Activated B cell treated with CpG ODN at 0.5 μM for 24 hours (primary cell): ENCODE results near the gene SIGLEC9. TPM values are rescaled to one million over a fixed set of nuclear protein-coding genes. Genes with fewer than 3 reads are reported as not detected.

Source experiments
- ATAC-seq: fragments of 200-7000 bp; cut with Tn5 transposase; one replicate; pipeline ENCODE4 v1.10.0; 2021; ENCODE audit warnings: low read depth, mild to moderate bottlenecking, moderate library complexity
- CTCF ChIA-PET: fragments of 350-600 bp; sonication (Branson Sonifier 250); formaldehyde crosslinking; loops from one replicate; lab custom pipeline; 2021; ENCODE audit warnings: antibody characterized with exemption; lab: Charles Lee
- POLR2A ChIA-PET: fragments of 350-600 bp; sonication (Branson Sonifier 250); formaldehyde crosslinking; loops from one replicate; lab custom pipeline; 2021; ENCODE audit warnings: antibody characterized with exemption; lab: Charles Lee
- DNase-seq: peaks from one replicate; pipeline ENCODE4 v3.0.0; 2022
- H3K27ac Mint-ChIP-seq: one replicate; pipeline ENCODE4 v1.8.0; 2020; ENCODE audit warnings: mixed read lengths
- H3K27me3 Mint-ChIP-seq: one replicate; pipeline ENCODE4 v1.8.0; 2021; ENCODE audit warnings: mixed read lengths
- H3K36me3 Mint-ChIP-seq: one replicate; pipeline ENCODE4 v1.8.0; 2021; ENCODE audit warnings: low read depth, mixed read lengths
- H3K4me1 Mint-ChIP-seq: one replicate; pipeline ENCODE4 v1.8.0; 2021; ENCODE audit warnings: mixed read lengths
- H3K4me3 Mint-ChIP-seq: one replicate; pipeline ENCODE4 v1.8.0; 2020; ENCODE audit warnings: mild to moderate bottlenecking, mixed read lengths
- H3K9me3 Mint-ChIP-seq: one replicate; pipeline ENCODE4 v1.8.0; 2020; ENCODE audit warnings: mixed read lengths
- CTCF ChIP-seq: fragments of 200-600 bp; IDR thresholded peaks from one replicate; pipeline ENCODE4 v1.8.0; 2022; ENCODE audit warnings: antibody characterized with exemption, mild to moderate bottlenecking
- intact Hi-C: fragments of 100-400 bp; cut with micrococcal nuclease; formaldehyde crosslinking; loops from one replicate; pipeline ENCODE4 v1.15.1; 2024
- total RNA-seq: library from RNA; stranded (reverse); gene quantifications from 2 replicates; pipeline ENCODE4 v1.2.3, GENCODE V29; 2022

The SIGLEC9 gene
- total RNA-seq, 1 donor from 2014 or later, result 0.29 TPM

DNA sequence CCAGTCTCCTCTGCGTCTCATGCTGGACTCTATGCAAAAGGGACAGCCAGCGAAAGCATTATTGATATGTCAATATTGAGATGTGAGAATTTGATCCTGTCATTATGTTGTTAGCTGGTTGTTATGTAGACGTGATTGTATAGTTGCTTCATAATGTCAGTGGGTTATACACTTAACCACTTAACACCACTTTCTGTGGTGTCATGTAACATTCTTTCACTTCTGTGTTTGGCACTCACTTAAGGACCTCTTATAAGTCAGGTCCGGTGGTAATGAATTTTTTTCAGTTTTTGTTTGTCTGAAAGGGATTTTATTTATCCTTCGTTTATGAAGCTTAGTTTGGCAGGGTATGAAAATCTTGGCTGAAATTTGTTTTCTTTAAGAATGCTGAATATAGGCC is 10.3 kb downstream of the SIGLEC9 start:
- no peak for TF ChIP-seq CTCF
- intact Hi-C loops, result no loop called here
- H3K4me3 Mint-ChIP-seq, result no peak overlapping the region
- peaks cover 3% of the 10 kb centered on the region for H3K9me3 Mint-ChIP-seq
- no peak for DNase-seq
- ChIA-PET POLR2A (no interaction called here), CTCF (no interaction called here)
- H3K36me3 Mint-ChIP-seq, result no peaks in the 10 kb centered on the region
- H3K27me3 Mint-ChIP-seq, result peaks cover 44% of the 10 kb centered on the region
- H3K4me1 Mint-ChIP-seq, result peaks cover 19% of the 10 kb centered on the region
- ATAC-seq, result no peak
- H3K27ac Mint-ChIP-seq, result no peak overlapping the region

GRCh38 chr19:51135986-51136762 is 11.5 kb downstream of the SIGLEC9 start:
- Mint-ChIP-seq H3K4me1 (peaks cover 26% of the 10 kb centered on the region), H3K27me3 (peaks cover 39% of the 10 kb centered on the region), H3K36me3 (no peaks in the 10 kb centered on the region), H3K4me3 (no peak overlapping the region), H3K9me3 (peaks cover 3% of the 10 kb centered on the region), H3K27ac (no peak overlapping the region)
- no peak for TF ChIP-seq CTCF
- CTCF ChIA-PET, result no interaction called here
- no peak for ATAC-seq
- no peak for DNase-seq
- intact Hi-C loops, result no loop called here
- POLR2A ChIA-PET, result no interaction called here

DNA sequence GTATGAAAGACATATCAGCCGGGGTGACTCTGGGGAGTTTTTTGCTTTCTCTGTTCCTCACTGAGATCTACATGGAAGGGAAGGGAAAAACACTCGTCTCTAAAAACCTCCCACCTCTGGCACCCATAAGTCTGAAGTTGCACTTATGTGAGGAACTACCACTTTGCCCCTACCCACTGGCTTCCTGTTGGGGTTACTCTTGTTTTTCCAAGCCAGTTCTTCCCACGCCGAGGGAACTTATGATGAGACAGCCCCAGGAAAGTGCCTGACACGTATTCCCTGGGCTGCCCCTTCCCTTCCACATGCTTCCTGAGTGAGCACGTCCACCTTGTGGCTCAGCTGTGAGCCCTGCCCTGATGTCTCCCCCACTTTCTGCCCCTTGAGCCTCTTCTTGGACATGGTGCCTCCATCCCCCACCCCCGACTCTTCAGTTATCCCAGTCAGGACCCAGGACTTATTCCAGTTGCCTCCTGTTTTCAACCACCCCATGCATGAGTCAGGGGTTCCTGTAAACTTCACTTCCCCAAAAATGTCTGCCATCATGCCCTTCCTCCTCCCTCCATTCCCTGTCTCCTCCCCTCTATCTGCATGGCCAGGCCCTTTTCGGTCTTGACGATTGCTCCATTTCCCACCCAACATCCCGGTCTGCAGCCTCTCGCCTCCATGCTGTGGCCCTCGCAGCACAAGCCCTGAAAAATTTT is 12.3 kb downstream of the SIGLEC9 start:
- peaks cover 44% of the 10 kb centered on the region for H3K27me3 Mint-ChIP-seq
- H3K36me3 Mint-ChIP-seq, result no peaks in the 10 kb centered on the region
- intact Hi-C loops, result no loop called here
- TF ChIP-seq CTCF, result no peak
- no peak for ATAC-seq
- H3K4me3 Mint-ChIP-seq, result no peak overlapping the region
- H3K27ac Mint-ChIP-seq, result no peak overlapping the region
- CTCF ChIA-PET, result no interaction called here
- POLR2A ChIA-PET, result no interaction called here
- H3K4me1 Mint-ChIP-seq, result peaks cover 23% of the 10 kb centered on the region
- DNase-seq, result no peak
- H3K9me3 Mint-ChIP-seq, result peaks cover 3% of the 10 kb centered on the region

DNA sequence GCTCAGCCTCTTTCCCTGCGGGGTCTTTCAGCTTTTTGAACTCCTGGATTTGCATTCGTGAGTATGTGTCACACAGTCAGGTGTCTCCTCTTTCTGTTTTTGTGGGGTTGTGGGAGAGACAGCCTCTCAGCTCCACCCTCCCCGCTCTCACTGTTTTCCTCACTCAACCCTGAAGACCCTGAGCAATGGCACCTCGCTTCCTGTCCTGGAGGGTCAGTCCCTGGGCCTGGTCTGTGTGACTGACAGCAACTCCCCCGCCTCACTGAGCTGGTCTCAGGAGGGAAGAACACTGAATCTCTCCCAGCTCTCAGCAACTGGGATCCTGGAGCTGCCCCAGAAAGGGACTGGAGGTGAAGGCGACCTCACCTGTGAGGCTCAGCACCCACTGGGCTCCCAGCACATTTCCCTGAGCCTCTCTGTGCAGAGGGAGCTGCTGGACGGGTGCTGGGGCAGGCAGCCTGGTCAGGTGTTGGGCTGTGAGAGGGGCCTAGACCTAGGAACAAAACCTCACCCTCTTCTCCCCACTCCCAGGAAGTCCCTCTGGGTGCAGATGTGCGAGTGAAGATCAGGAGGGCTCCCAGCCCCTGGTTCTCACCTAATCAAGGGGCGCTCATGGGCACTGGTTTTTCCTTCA is 13.2 kb downstream of the SIGLEC9 start:
- no peak for DNase-seq
- no peaks in the 10 kb centered on the region for H3K36me3 Mint-ChIP-seq
- no peak for TF ChIP-seq CTCF
- peaks cover 19% of the 10 kb centered on the region for H3K4me1 Mint-ChIP-seq
- no peak overlapping the region for H3K4me3 Mint-ChIP-seq
- CTCF ChIA-PET, result no interaction called here
- peaks cover 3% of the 10 kb centered on the region for H3K9me3 Mint-ChIP-seq
- ATAC-seq, result no peak
- POLR2A ChIA-PET, result no interaction called here
- no peak overlapping the region for H3K27ac Mint-ChIP-seq
- intact Hi-C loops, result no loop called here
- peaks cover 42% of the 10 kb centered on the region for H3K27me3 Mint-ChIP-seq

GRCh38 chr19:51138549-51138979 is 13.9 kb downstream of the SIGLEC9 start:
- peaks cover 19% of the 10 kb centered on the region for H3K4me1 Mint-ChIP-seq
- no peak for DNase-seq
- H3K9me3 Mint-ChIP-seq, result peaks cover 3% of the 10 kb centered on the region
- peaks cover 42% of the 10 kb centered on the region for H3K27me3 Mint-ChIP-seq
- intact Hi-C loops, result no loop called here
- no peak overlapping the region for H3K27ac Mint-ChIP-seq
- ChIA-PET POLR2A (no interaction called here), CTCF (no interaction called here)
- H3K36me3 Mint-ChIP-seq, result no peaks in the 10 kb centered on the region
- no peak overlapping the region for H3K4me3 Mint-ChIP-seq
- ATAC-seq, result no peak
- no peak for TF ChIP-seq CTCF
